HG02642 (cell line): ENCODE measurements around the gene C1orf210.

Source experiments
- ATAC-seq: cut with Tn5 transposase; IDR thresholded peaks from one replicate; pipeline ENCODE4 v1.9.1; 2021; ENCODE audit warnings: mild to moderate bottlenecking; ENCODE audit not compliant: unreplicated experiment, poor library complexity

The C1orf210 gene

GRCh38 chr1:43253876-43254275, 31.5 kb downstream of the C1orf210 start:
- no peak for ATAC-seq

- ATAC-seq = no peak
Measured at GRCh38 chr1:43253173-43253572, 32.2 kb downstream of the C1orf210 start.

GRCh38 chr1:43252225-43252624, 33.2 kb downstream of the C1orf210 start:
- no peak for ATAC-seq

GRCh38 chr1:43251024-43251423, 34.4 kb downstream of the C1orf210 start:
- no peak for ATAC-seq

GRCh38 chr1:43250351-43250761, 35.0 kb downstream of the C1orf210 start:
- ATAC-seq = no peak

- ATAC-seq = no peak
Measured at GRCh38 chr1:43247256-43247921, 38.0 kb downstream of the C1orf210 start.

GRCh38 chr1:43246466-43247213, 38.7 kb downstream of the C1orf210 start:
- no peak for ATAC-seq

GRCh38 chr1:43243299-43243698, 42.1 kb downstream of the C1orf210 start:
- ATAC-seq = no peak

GRCh38 chr1:43241413-43241836, 44.0 kb downstream of the C1orf210 start:
- no peak for ATAC-seq

GRCh38 chr1:43239484-43239883, 45.9 kb downstream of the C1orf210 start:
- no peak for ATAC-seq

GRCh38 chr1:43238991-43239469, 46.4 kb downstream of the C1orf210 start:
- ATAC-seq = no peak

GRCh38 chr1:43238085-43238484, 47.3 kb downstream of the C1orf210 start:
- ATAC-seq = no peak

- no peak for ATAC-seq
Measured at GRCh38 chr1:43237121-43237520, 48.3 kb downstream of the C1orf210 start.

GRCh38 chr1:43235451-43236121, 49.8 kb downstream of the C1orf210 start:
- no peak for ATAC-seq

- ATAC-seq = no peak
Measured at GRCh38 chr1:43235040-43235439, 50.3 kb downstream of the C1orf210 start.

- no peak for ATAC-seq
Measured at GRCh38 chr1:43234267-43234666, 51.1 kb downstream of the C1orf210 start.

- ATAC-seq = no peak
Measured at GRCh38 chr1:43233631-43234030, 51.8 kb downstream of the C1orf210 start.

GRCh38 chr1:43232482-43232881, 52.9 kb downstream of the C1orf210 start:
- ATAC-seq = no peak

GRCh38 chr1:43232074-43232473, 53.3 kb downstream of the C1orf210 start:
- ATAC-seq = no peak
